Midbrain (tissue), 1 donor: Measurements from ENCODE around the gene ARHGEF12.
A peak's percentile ranks its signal among the peaks of the same experiment; 100 is the strongest.

ENCODE experiments used
- DNase-seq: peaks from one replicate; lab custom pipeline; 2025; lab: John Stamatoyannopoulos, UW

Gene ARHGEF12

GRCh38 chr11:120316880-120317688, 19.1 kb upstream of the ARHGEF12 start:
- DNase-seq: no peak

GRCh38 chr11:120317689-120318480, 18.3 kb upstream of the ARHGEF12 start:
- DNase-seq: no peak

- DNase-seq: no peak
Observed at GRCh38 chr11:120318906-120319305, 17.3 kb upstream of the ARHGEF12 start.

GRCh38 chr11:120324932-120325810, 11.0 kb upstream of the ARHGEF12 start, which contains the start of gene TLCD5:
Gene TLCD5, plus strand, starts transcription at chr11:120325299. Its CDS starts 2,143 bp downstream, at chr11:120327442.
- DNase-seq: peak; percentile 40

GRCh38 chr11:120326228-120326627, 10.0 kb upstream of the ARHGEF12 start:
- DNase-seq: no peak

- no peak for DNase-seq
Observed at GRCh38 chr11:120326845-120327281, 9.3 kb upstream of the ARHGEF12 start.

- no peak for DNase-seq
Observed at GRCh38 chr11:120327311-120327710, 8.9 kb upstream of the ARHGEF12 start.

- no peak for DNase-seq
Observed at GRCh38 chr11:120329556-120329955, 6.7 kb upstream of the ARHGEF12 start.

- no peak for DNase-seq
Observed at GRCh38 chr11:120330045-120330444, 6.2 kb upstream of the ARHGEF12 start.

GRCh38 chr11:120331301-120331996, 4.8 kb upstream of the ARHGEF12 start:
- DNase-seq: no peak

- peak; percentile 21 for DNase-seq
Observed at GRCh38 chr11:120332822-120333716, 3.1 kb upstream of the ARHGEF12 start.

GRCh38 chr11:120333801-120334200, 2.4 kb upstream of the ARHGEF12 start:
- no peak for DNase-seq

GRCh38 chr11:120334332-120334731, 1.9 kb upstream of the ARHGEF12 start:
- DNase-seq: peak; percentile 57

GRCh38 chr11:120334894-120335462, 1.2 kb upstream of the ARHGEF12 start:
- DNase-seq: peak; percentile 89

- peak; percentile 68 for DNase-seq
Observed at GRCh38 chr11:120335556-120335907, 681 bp upstream of the ARHGEF12 start.

GRCh38 chr11:120336641-120337354, 585 bp downstream of the ARHGEF12 start:
- DNase-seq: peak; percentile 64

- DNase-seq: no peak
Observed at GRCh38 chr11:120337355-120338106, 1.3 kb downstream of the ARHGEF12 start.

GRCh38 chr11:120338107-120338933, 2.1 kb downstream of the ARHGEF12 start:
- no peak for DNase-seq
